HG03280 (cell line): ENCODE data around the gene ZC3H18.

Source experiments
- ATAC-seq: cut with Tn5 transposase; IDR thresholded peaks from one replicate; pipeline ENCODE4 v1.9.1; 2021; ENCODE audit warnings: mild to moderate bottlenecking, moderate library complexity; ENCODE audit not compliant: unreplicated experiment

ZC3H18 gene

GRCh38 chr16:88569985-88570690, at the start of gene ZC3H18:
TSS of gene ZC3H18 (plus strand) at chr16:88570403. CDS start at chr16:88577124, 6,721 bp downstream.
- peak; percentile 85 for ATAC-seq

- no peak for ATAC-seq
Observed at GRCh38 chr16:88521674-88522073, 48.5 kb upstream of the ZC3H18 start.

- ATAC-seq, result no peak
Observed at GRCh38 chr16:88522276-88522949, 47.8 kb upstream of the ZC3H18 start.

- no peak for ATAC-seq
Observed at GRCh38 chr16:88523309-88524161, 46.7 kb upstream of the ZC3H18 start.

GRCh38 chr16:88524274-88524972, 45.8 kb upstream of the ZC3H18 start:
- no peak for ATAC-seq

GRCh38 chr16:88524973-88525662, 45.1 kb upstream of the ZC3H18 start:
- no peak for ATAC-seq

- ATAC-seq, result no peak
Observed at GRCh38 chr16:88525663-88525990, 44.6 kb upstream of the ZC3H18 start.

DNA sequence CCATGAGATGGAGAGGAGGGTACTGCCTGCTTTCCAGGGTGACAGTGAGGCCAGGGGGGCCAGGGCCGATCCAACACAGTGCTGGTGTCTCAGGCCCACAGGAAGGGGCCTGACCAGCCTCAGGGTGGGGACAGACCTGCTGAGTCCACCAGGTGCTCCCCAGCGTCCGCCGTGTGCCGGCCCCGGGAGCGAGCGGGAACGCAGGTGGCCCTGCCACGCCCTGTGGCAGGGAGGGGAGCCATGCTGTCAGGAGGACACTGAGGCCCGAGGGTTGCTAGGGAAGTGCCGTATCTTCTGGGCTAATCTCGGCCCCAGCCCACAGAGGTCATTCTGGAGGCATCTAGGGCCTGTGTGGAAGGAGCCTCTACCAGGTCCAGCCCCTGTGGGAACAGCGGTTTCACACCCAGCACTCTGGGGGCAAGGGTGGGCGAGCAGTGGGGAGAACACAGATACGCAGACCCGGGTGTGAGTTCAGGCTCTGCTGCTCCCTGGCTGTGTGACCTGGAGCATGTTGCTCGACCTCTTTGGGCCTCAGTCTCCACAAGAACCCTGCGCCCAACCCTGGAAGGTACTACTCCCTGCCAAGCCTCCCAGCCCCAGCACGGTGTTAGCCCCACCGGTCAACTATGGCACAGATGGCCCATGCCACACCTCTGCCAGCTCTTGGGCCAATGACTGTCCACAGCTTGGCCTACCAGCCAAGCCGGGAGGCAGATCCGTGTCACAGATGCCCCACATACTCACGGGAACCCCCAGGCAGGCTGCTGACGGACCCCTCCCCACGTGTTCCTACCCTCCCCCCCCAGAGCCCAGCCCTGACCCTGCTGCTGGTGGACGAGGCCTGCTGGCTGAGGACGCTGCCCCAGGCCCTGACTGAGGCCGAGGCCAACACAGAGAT, 43.9 kb upstream of the ZC3H18 start:
- ATAC-seq, result no peak

DNA sequence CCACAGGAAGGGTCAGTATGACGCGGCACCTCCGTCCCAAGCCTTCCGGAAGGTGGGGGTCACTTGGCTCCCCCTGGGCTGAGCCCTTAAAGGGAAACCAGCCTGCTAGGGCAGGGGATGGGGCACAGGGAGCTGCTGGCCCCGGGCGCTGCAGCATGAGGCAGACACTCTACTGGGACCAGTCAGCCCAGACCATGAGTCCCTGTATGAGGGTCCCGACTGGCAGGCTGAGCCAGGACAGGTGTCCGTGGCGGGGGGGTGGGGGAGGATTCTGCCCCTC, 43.4 kb upstream of the ZC3H18 start:
- ATAC-seq, result no peak

- no peak for ATAC-seq
Observed at GRCh38 chr16:88527186-88527936, 42.8 kb upstream of the ZC3H18 start.

DNA sequence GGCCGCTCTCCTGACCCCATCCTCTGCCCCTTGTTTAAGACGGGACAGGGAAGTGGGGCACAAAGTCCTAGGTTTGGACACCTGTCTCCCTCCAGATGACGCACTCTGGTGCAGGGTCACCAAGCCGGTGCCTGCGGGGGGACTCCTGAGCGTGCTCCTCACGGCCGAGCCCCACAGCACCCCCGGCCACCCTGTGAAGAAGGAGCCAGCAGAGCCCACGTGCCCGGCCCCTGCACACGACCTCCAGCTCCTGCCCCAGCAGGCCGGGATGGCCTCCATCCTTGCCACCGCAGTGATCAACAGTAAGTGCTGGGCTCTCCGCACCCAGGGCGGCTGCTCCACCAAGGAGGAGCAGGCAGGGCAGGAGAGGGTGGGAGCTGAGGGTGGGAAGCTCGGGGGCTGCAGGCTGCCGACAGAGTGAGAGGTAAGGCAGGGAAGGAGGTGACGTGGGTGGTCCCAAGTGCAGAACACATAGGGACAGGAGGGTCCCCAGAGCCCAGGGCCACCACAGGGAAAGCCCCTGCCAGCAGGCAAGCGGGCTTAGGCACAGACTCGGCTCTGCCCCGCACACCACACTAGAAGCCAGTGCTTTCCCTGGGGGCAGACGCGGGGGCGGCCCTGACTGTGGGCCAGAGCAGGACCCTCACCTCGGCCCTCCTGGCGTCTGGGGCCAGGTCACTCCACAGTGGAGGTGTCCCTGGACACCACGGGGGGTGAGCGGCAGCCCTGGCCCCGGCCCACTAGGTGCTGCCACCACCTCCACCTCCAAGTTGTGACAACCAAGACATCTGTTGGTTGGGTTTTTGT, 42.1 kb upstream of the ZC3H18 start:
- ATAC-seq, result no peak

DNA sequence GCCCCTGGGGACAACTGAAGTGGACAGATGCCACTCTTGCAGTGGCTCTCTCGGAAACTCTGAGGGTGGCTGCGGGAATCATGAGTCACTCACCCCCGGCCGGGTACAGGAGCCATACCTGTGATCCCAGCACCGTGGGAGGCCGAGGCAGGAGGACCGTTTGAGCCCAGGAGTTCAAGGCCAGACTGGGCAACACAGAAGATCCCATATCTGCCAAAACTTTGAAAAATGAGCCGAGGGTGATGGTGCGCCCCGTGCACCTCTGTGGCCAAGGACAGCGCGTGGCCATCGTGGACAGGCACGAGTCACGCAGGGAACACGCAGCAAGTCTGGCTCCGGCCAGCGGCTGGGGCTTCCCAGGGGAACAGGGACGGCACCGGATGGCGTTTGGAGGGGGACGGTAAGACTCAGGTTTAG, 41.3 kb upstream of the ZC3H18 start:
- no peak for ATAC-seq

- no peak for ATAC-seq
Observed at GRCh38 chr16:88529596-88529995, 40.6 kb upstream of the ZC3H18 start.

GRCh38 chr16:88530051-88530857, 39.9 kb upstream of the ZC3H18 start:
- no peak for ATAC-seq

DNA sequence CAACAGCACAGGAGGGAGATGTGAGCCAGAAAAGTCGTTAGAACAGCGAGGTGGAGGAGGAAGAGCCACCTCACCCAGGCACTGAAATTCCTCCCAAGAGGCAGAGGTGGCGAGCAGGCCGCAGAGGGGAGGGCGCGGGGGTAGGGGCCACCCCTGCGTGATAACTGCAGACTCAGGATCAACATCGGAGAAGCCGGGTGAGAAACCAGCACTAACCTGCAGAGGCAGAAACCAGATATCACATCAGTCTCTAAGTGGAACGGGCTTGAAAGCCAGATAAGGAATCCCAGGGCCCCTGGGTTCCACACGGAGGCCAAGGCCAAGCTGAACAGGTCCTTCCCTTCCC, 39.4 kb upstream of the ZC3H18 start:
- no peak for ATAC-seq

GRCh38 chr16:88531346-88531745, 38.9 kb upstream of the ZC3H18 start:
- ATAC-seq, result no peak

- no peak for ATAC-seq
Observed at GRCh38 chr16:88531931-88532433, 38.2 kb upstream of the ZC3H18 start.
